Activated CD8-positive, alpha-beta T cell treated with anti-CD3 and anti-CD28 coated beads, Interleukin-2, amount 10 ng/mL, durations not matched to agents 7 days and 5 days (primary cell): ENCODE results near the gene DENND1A. TPM values are rescaled to one million over a fixed set of nuclear protein-coding genes. Genes with fewer than 3 reads are reported as not detected.

ENCODE experiments used
- ATAC-seq: fragments of 150-1000 bp; cut with Tn5 transposase; one replicate; pipeline ENCODE4 v1.10.0; 2021; ENCODE audit warnings: moderate library complexity
- CTCF ChIA-PET: fragments of 350-600 bp; sonication (Branson Sonifier 250); formaldehyde crosslinking; loops from one replicate; lab custom pipeline; 2021; ENCODE audit warnings: antibody characterized with exemption; lab: Charles Lee
- POLR2A ChIA-PET: fragments of 350-600 bp; sonication (Branson Sonifier 250); formaldehyde crosslinking; loops from one replicate; lab custom pipeline; 2021; ENCODE audit warnings: antibody characterized with exemption; lab: Charles Lee
- DNase-seq: peaks from one replicate; pipeline ENCODE4 v3.0.0-alpha.2; 2020
- H3K27ac Mint-ChIP-seq: one replicate; pipeline ENCODE4 v1.8.0; 2021; ENCODE audit warnings: mild to moderate bottlenecking, mixed read lengths
- H3K27me3 Mint-ChIP-seq: one replicate; pipeline ENCODE4 v1.8.0; 2021; ENCODE audit warnings: low read depth, mixed read lengths
- H3K36me3 Mint-ChIP-seq: one replicate; pipeline ENCODE4 v1.8.0; 2021; ENCODE audit warnings: low read depth, mixed read lengths
- H3K4me1 Mint-ChIP-seq: one replicate; pipeline ENCODE4 v1.8.0; 2021; ENCODE audit warnings: low read depth, mixed read lengths
- H3K4me3 Mint-ChIP-seq: one replicate; pipeline ENCODE4 v1.8.0; 2021; ENCODE audit warnings: mild to moderate bottlenecking, mixed read lengths
- H3K9me3 Mint-ChIP-seq: one replicate; pipeline ENCODE4 v1.8.0; 2022; ENCODE audit warnings: mixed read lengths; ENCODE audit not compliant: insufficient read depth
- total RNA-seq, 2 experiments: library from RNA; stranded (reverse); gene quantifications; one replicate each; pipeline ENCODE4 v1.2.3, GENCODE V29; 2021

The DENND1A gene
- total RNA-seq, 2 experiments from 2014 or later: 13.0 to 15.5 TPM

GRCh38 chr9:123795336-123795735 lies 134.6 kb downstream of the DENND1A start:
- ChIA-PET CTCF (no interaction called here), POLR2A (no interaction called here)
- ATAC-seq (no peak), DNase-seq (no peak)
- H3K9me3 Mint-ChIP-seq: no peaks in the 10 kb centered on the region
- no peak overlapping the region for H3K27ac Mint-ChIP-seq
- no peak overlapping the region for H3K4me3 Mint-ChIP-seq
- peaks cover 2% of the 10 kb centered on the region for H3K27me3 Mint-ChIP-seq
- H3K36me3 Mint-ChIP-seq: no peaks in the 10 kb centered on the region
- H3K4me1 Mint-ChIP-seq: peaks cover 13% of the 10 kb centered on the region

DNA sequence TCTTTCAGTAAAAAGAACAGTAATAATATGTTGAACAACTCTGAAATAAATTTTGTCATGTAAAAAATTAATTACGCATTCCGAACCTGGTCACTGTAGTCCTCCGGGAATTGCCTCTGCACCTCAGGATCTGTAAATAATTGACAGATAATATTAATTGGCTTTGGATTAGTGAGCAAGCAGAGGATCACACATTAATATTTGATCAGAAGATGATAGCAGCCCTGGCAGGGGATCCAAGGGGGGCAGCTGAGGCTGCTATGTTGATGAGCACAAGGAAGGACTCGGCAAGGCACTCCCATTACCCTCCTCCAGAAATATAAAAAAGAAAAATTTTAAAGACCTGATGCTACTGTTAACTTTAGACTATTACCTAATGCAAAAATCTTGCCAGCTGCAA lies 137.4 kb downstream of the DENND1A start:
- Mint-ChIP-seq H3K36me3 (no peaks in the 10 kb centered on the region), H3K4me3 (no peak overlapping the region), H3K27ac (no peak overlapping the region), H3K27me3 (peaks cover 2% of the 10 kb centered on the region), H3K4me1 (peaks cover 13% of the 10 kb centered on the region), H3K9me3 (no peaks in the 10 kb centered on the region)
- ATAC-seq (no peak), DNase-seq (no peak)
- POLR2A ChIA-PET: no interaction called here
- CTCF ChIA-PET: no interaction called here

GRCh38 chr9:123789554-123790292 lies 140.2 kb downstream of the DENND1A start:
- ATAC-seq (no peak), DNase-seq (no peak)
- ChIA-PET POLR2A (no interaction called here), CTCF (no interaction called here)
- Mint-ChIP-seq H3K27ac (no peak overlapping the region), H3K4me1 (no peaks in the 10 kb centered on the region), H3K9me3 (no peaks in the 10 kb centered on the region), H3K27me3 (no peaks in the 10 kb centered on the region), H3K4me3 (no peak overlapping the region), H3K36me3 (no peaks in the 10 kb centered on the region)

- Mint-ChIP-seq H3K4me3 (no peak overlapping the region), H3K4me1 (no peaks in the 10 kb centered on the region), H3K27ac (no peak overlapping the region), H3K36me3 (no peaks in the 10 kb centered on the region), H3K9me3 (no peaks in the 10 kb centered on the region), H3K27me3 (no peaks in the 10 kb centered on the region)
- DNase-seq: no peak
- ATAC-seq: no peak
- ChIA-PET CTCF (no interaction called here), POLR2A (interaction anchor here (0.5 kb wide), 1 partner anchor 173 kb away, joined by 3 read pairs; no protein-coding TSS in a partner anchor)
Measured at GRCh38 chr9:123787416-123787815, 142.5 kb downstream of the DENND1A start.

DNA sequence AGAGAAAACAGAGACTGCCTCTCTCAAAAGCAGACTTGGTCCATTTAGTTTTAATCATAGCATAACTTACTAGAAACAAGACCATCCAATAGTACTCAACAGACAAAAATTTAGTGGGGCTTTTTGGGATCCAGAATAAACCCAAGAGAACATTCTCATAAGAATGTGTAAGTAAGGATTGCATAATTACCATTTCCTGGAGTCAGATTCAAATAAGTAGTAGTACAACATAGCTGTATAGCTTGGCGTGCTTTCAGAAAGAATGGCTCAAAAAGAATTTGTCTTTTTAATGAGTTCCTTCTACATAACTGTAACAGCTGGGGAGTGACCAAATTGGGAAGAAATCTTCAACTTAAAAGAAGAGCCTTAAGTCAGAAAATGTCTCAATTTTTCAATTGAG lies 145.4 kb downstream of the DENND1A start:
- H3K4me3 Mint-ChIP-seq: no peak overlapping the region
- ChIA-PET POLR2A (no interaction called here), CTCF (interaction anchor here (1.4 kb wide), 1 partner anchor 11 kb away, joined by 3 read pairs; no protein-coding TSS in a partner anchor)
- no peaks in the 10 kb centered on the region for H3K4me1 Mint-ChIP-seq
- DNase-seq (no peak), ATAC-seq (no peak)
- H3K27ac Mint-ChIP-seq: no peak overlapping the region
- H3K27me3 Mint-ChIP-seq: no peaks in the 10 kb centered on the region
- H3K9me3 Mint-ChIP-seq: no peaks in the 10 kb centered on the region
- H3K36me3 Mint-ChIP-seq: no peaks in the 10 kb centered on the region

- H3K9me3 Mint-ChIP-seq: no peaks in the 10 kb centered on the region
- CTCF ChIA-PET: no interaction called here
- H3K4me1 Mint-ChIP-seq: peaks cover 10% of the 10 kb centered on the region
- no peaks in the 10 kb centered on the region for H3K36me3 Mint-ChIP-seq
- DNase-seq: no peak
- peaks cover 3% of the 10 kb centered on the region for H3K27me3 Mint-ChIP-seq
- no peak overlapping the region for H3K27ac Mint-ChIP-seq
- POLR2A ChIA-PET: no interaction called here
- H3K4me3 Mint-ChIP-seq: no peak overlapping the region
- no peak for ATAC-seq
Measured at GRCh38 chr9:123778232-123778902, 151.6 kb downstream of the DENND1A start.

GRCh38 chr9:123776708-123777537 lies 153.0 kb downstream of the DENND1A start:
- no peaks in the 10 kb centered on the region for H3K9me3 Mint-ChIP-seq
- no peak overlapping the region for H3K4me3 Mint-ChIP-seq
- no peak for ATAC-seq
- no peak for DNase-seq
- ChIA-PET POLR2A (no interaction called here), CTCF (no interaction called here)
- H3K27me3 Mint-ChIP-seq: peaks cover 3% of the 10 kb centered on the region
- peaks cover 10% of the 10 kb centered on the region for H3K4me1 Mint-ChIP-seq
- no peak overlapping the region for H3K27ac Mint-ChIP-seq
- H3K36me3 Mint-ChIP-seq: no peaks in the 10 kb centered on the region

DNA sequence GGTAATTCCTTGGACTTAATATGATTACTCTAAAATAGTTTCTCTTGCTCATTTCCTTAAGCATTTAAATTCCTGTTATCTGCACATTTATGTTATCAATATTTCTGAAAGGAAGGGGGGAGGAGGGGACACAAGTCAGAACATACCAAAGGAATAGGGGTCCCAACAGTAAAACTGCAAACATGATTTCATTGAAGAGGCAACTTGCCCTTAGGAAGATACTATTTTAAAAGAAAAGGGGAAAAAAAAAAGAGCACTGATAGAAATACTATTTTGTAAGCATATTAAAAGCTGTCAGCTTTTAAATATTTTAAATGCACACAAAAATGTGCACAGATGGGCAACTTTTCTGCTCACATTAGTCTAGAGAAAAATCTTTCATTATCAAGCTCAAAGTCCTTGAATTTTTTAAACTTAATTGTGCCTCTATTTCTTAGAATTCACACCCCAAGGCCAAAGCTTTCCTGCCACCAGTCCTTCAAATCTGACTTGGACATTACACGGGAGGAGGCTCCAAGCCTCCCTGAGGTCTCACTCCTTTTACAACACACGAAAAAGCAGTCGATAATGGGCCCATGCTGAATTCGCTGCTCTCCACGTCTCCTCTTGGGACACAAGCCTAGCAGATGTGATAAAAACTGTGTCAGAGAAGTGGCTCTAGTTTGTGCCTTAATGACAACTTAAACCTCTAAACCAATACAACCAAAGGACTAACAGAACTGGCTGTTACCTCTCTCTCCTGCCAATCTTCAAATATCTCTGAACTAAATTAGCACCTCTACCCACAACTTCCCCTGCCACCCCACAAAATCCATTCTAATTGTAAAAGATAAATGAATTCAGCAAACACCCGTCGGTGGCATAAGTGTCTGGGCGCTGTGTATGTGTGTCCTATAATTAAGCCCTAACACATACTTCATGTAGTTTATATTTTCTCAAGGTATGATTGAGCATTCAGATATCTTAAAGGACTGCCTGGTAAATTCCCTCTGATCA lies 154.3 kb downstream of the DENND1A start:
- peaks cover 10% of the 10 kb centered on the region for H3K4me1 Mint-ChIP-seq
- ATAC-seq: no peak
- DNase-seq: no peak
- H3K9me3 Mint-ChIP-seq: no peaks in the 10 kb centered on the region
- CTCF ChIA-PET: no interaction called here
- H3K27me3 Mint-ChIP-seq: peaks cover 3% of the 10 kb centered on the region
- POLR2A ChIA-PET: no interaction called here
- H3K27ac Mint-ChIP-seq: no peak overlapping the region
- no peak overlapping the region for H3K4me3 Mint-ChIP-seq
- H3K36me3 Mint-ChIP-seq: no peaks in the 10 kb centered on the region

GRCh38 chr9:123773783-123774182 lies 156.1 kb downstream of the DENND1A start:
- Mint-ChIP-seq H3K4me3 (no peak overlapping the region), H3K4me1 (peaks cover 10% of the 10 kb centered on the region), H3K9me3 (no peaks in the 10 kb centered on the region), H3K36me3 (no peaks in the 10 kb centered on the region), H3K27ac (no peak overlapping the region), H3K27me3 (peaks cover 3% of the 10 kb centered on the region)
- ChIA-PET CTCF (no interaction called here), POLR2A (no interaction called here)
- ATAC-seq: no peak
- DNase-seq: no peak

- ChIA-PET POLR2A (no interaction called here), CTCF (interaction anchor here (0.8 kb wide), 1 partner anchor 12 kb away, joined by 3 read pairs; no protein-coding TSS in a partner anchor)
- DNase-seq (no peak), ATAC-seq (no peak)
- no peak overlapping the region for H3K4me3 Mint-ChIP-seq
- H3K4me1 Mint-ChIP-seq: peaks cover 10% of the 10 kb centered on the region
- peaks cover 3% of the 10 kb centered on the region for H3K27me3 Mint-ChIP-seq
- H3K9me3 Mint-ChIP-seq: no peaks in the 10 kb centered on the region
- H3K27ac Mint-ChIP-seq: no peak overlapping the region
- no peaks in the 10 kb centered on the region for H3K36me3 Mint-ChIP-seq
Measured at GRCh38 chr9:123772967-123773366, 157.0 kb downstream of the DENND1A start.

DNA sequence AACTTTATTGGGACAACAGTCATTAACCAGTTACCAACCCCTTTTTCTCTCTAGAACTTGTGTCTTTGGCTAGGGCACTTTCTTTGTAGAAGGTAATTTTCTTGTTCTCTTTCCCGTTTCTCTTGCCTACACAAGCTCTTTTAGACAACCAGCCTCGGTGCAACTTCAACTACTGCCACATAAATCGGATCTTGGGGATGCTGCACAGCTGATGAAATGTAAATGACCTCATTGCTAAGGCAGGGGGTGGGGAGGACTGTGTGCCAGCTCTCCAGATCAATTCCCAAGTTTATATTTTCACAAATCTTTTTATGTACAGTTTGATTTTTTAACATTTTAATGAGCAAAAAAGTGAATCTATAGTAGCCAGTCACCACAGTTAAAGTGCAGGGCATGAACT lies 157.6 kb downstream of the DENND1A start:
- POLR2A ChIA-PET: no interaction called here
- no peak overlapping the region for H3K27ac Mint-ChIP-seq
- ATAC-seq (no peak), DNase-seq (no peak)
- H3K27me3 Mint-ChIP-seq: peaks cover 3% of the 10 kb centered on the region
- H3K4me1 Mint-ChIP-seq: peaks cover 10% of the 10 kb centered on the region
- H3K9me3 Mint-ChIP-seq: no peaks in the 10 kb centered on the region
- H3K4me3 Mint-ChIP-seq: no peak overlapping the region
- CTCF ChIA-PET: no interaction called here
- H3K36me3 Mint-ChIP-seq: no peaks in the 10 kb centered on the region
